K562 (cell line): ENCODE results near the gene TMEM167B.

Experiments
- BRD4 ChIP-seq: fragments of 200-600 bp; sonication (generic); IDR thresholded peaks from 2 replicates; pipeline ENCODE4 v1.6.1; 2017; ENCODE audit warnings: inconsistent platforms
- CREM ChIP-seq: IDR thresholded peaks from 2 replicates; pipeline ENCODE4 v1.6.1; 2014; ENCODE audit warnings: antibody characterized with exemption, low read depth
- FOXP4 ChIP-seq: sonication (generic); formaldehyde crosslinking; IDR thresholded peaks from 2 replicates; pipeline ENCODE4 v1.8.0; 2022; ENCODE audit warnings: mild to moderate bottlenecking, missing genetic modification reagents, borderline replicate concordance
- HMGXB4 ChIP-seq: sonication (generic); formaldehyde crosslinking; IDR thresholded peaks from 2 replicates; pipeline ENCODE4 v1.8.1; 2023; ENCODE audit warnings: mild to moderate bottlenecking, missing genetic modification reagents
- JUN ChIP-seq, 2 experiments: sonication (generic) in 1 of 2; formaldehyde crosslinking in 1 of 2; IDR thresholded peaks; 2 replicates each; pipeline versions ENCODE4 v1.6.1 to v1.8.0; 2012 to 2022; ENCODE audit warnings: borderline replicate concordance in 2 of 2, mild to moderate bottlenecking in 2 of 2, improper control_type of control experiment in 1 of 2, low read depth in 1 of 2, low read length in 1 of 2, missing genetic modification reagents in 1 of 2
- KAT2B ChIP-seq: IDR thresholded peaks from one replicate; pipeline ENCODE4 v1.6.1; 2012; ENCODE audit warnings: low read depth, mild to moderate bottlenecking, control low read depth, inconsistent platforms, low read length, moderate library complexity
- POLR2A ChIP-seq: fragments of 450-650 bp; conservative IDR thresholded peaks from 2 replicates; pipeline ENCODE4 v1.6.1; 2016
- TBL1XR1 ChIP-seq, 2 experiments: IDR thresholded peaks; 2 replicates each; pipeline ENCODE4 v1.6.1; 2012; ENCODE audit warnings: improper control_type of control experiment in 2 of 2, low read length in 2 of 2, mild to moderate bottlenecking in 1 of 2
- ZNF436 ChIP-seq: fragments of 250-450, 450-650 bp; sonication (Bioruptor Pico); formaldehyde crosslinking; IDR thresholded peaks from 2 replicates; pipeline ENCODE4 v1.7.0; 2020; ENCODE audit warnings: mild to moderate bottlenecking
- TF ChIP-seq, protein P1 (sequence below), 3 experiments: IDR thresholded peaks in 2 of 3; conservative IDR thresholded peaks in 1 of 3; 2 replicates each; pipeline ENCODE4 v1.5.1; 2011 to 2012; ENCODE audit warnings: low read length in 3 of 3, mild to moderate bottlenecking in 3 of 3, control low read depth in 2 of 3, improper control_type of control experiment in 1 of 3, inconsistent platforms in 1 of 3, low read depth in 1 of 3, mixed read lengths in 1 of 3, moderate library complexity in 1 of 3; ENCODE audit not compliant: insufficient read depth in 2 of 3
- TF ChIP-seq, protein P2 (sequence below): fragments of 450-650 bp; IDR thresholded peaks from 2 replicates; pipeline ENCODE4 v1.7.0; 2016; ENCODE audit warnings: borderline replicate concordance
- TF ChIP-seq, protein P3 (sequence below): fragments of 450-650 bp; formaldehyde crosslinking; IDR thresholded peaks from 2 replicates; pipeline ENCODE4 v1.4.0; 2020; ENCODE audit warnings: mild to moderate bottlenecking, moderate library complexity

GRCh38 chr1:109140392-109140791 lies 49.8 kb downstream of the TMEM167B start:
- TF ChIP-seq CREM (no peak), KAT2B (no peak), ZNF436 (CRISPR knock-in tag) (no peak), TBL1XR1 (IDR thresholded peaks at IDR 0.05; ENCODE audit: low read length in 2 of 2) (no peak), FOXP4 (no peak), POLR2A (no peak), JUN (IDR thresholded peaks at IDR 0.05; ENCODE audit: borderline replicate concordance, low read depth, low read length) (no peak), JUN (CRISPR knock-in tag; IDR thresholded peaks at IDR 0.05; ENCODE audit: borderline replicate concordance) (no peak), BRD4 (no peak), HMGXB4 (CRISPR knock-in tag) (no peak)
- TF ChIP-seq, protein P1, sequence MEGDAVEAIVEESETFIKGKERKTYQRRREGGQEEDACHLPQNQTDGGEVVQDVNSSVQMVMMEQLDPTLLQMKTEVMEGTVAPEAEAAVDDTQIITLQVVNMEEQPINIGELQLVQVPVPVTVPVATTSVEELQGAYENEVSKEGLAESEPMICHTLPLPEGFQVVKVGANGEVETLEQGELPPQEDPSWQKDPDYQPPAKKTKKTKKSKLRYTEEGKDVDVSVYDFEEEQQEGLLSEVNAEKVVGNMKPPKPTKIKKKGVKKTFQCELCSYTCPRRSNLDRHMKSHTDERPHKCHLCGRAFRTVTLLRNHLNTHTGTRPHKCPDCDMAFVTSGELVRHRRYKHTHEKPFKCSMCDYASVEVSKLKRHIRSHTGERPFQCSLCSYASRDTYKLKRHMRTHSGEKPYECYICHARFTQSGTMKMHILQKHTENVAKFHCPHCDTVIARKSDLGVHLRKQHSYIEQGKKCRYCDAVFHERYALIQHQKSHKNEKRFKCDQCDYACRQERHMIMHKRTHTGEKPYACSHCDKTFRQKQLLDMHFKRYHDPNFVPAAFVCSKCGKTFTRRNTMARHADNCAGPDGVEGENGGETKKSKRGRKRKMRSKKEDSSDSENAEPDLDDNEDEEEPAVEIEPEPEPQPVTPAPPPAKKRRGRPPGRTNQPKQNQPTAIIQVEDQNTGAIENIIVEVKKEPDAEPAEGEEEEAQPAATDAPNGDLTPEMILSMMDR (IDR thresholded peaks at IDR 0.05 in 2 of 3, conservative IDR thresholded peaks at IDR 0.05 in 1 of 3; ENCODE audit: insufficient read depth in 2 of 3, low read depth in 1 of 3, low read length in 3 of 3) = no peak
- TF ChIP-seq, protein P2, sequence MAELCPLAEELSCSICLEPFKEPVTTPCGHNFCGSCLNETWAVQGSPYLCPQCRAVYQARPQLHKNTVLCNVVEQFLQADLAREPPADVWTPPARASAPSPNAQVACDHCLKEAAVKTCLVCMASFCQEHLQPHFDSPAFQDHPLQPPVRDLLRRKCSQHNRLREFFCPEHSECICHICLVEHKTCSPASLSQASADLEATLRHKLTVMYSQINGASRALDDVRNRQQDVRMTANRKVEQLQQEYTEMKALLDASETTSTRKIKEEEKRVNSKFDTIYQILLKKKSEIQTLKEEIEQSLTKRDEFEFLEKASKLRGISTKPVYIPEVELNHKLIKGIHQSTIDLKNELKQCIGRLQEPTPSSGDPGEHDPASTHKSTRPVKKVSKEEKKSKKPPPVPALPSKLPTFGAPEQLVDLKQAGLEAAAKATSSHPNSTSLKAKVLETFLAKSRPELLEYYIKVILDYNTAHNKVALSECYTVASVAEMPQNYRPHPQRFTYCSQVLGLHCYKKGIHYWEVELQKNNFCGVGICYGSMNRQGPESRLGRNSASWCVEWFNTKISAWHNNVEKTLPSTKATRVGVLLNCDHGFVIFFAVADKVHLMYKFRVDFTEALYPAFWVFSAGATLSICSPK = no peak
- TF ChIP-seq, protein P3, sequence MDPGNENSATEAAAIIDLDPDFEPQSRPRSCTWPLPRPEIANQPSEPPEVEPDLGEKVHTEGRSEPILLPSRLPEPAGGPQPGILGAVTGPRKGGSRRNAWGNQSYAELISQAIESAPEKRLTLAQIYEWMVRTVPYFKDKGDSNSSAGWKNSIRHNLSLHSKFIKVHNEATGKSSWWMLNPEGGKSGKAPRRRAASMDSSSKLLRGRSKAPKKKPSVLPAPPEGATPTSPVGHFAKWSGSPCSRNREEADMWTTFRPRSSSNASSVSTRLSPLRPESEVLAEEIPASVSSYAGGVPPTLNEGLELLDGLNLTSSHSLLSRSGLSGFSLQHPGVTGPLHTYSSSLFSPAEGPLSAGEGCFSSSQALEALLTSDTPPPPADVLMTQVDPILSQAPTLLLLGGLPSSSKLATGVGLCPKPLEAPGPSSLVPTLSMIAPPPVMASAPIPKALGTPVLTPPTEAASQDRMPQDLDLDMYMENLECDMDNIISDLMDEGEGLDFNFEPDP (CRISPR knock-in tag) = no peak
